Measurements from ENCODE around the gene NEU4.

GRCh38 chr2:241796610-241797138 is 12.3 kb upstream of the NEU4 start:
- TF ChIP-seq CTCF (IDR thresholded peaks at IDR 0.05 in 8 of 11, conservative IDR thresholded peaks at IDR 0.05 in 3 of 11) (no peak), POLR2AphosphoS5 (IDR thresholded peaks at IDR 0.05) (no peak), POLR2A (IDR thresholded peaks at IDR 0.05) (no peak)

All from spleen (tissue), 7 donors.